GM12878 (cell line): Measurements from ENCODE around the gene HTR6.

Source experiments
- TAF1 ChIP-seq: IDR thresholded peaks from 2 replicates; pipeline ENCODE4 v1.6.1; 2011; ENCODE audit warnings: mild to moderate bottlenecking, low read depth, low read length, borderline replicate concordance
- TF ChIP-seq, protein P1 (sequence below), 3 experiments: IDR thresholded peaks in 2 of 3; conservative IDR thresholded peaks in 1 of 3; 2 replicates each; pipeline ENCODE4 v1.5.1; 2011; ENCODE audit warnings: low read depth in 3 of 3, low read length in 3 of 3, mild to moderate bottlenecking in 3 of 3, control low read depth in 2 of 3, moderate library complexity in 2 of 3, inconsistent platforms in 1 of 3, mixed read lengths in 1 of 3; ENCODE audit not compliant: control insufficient read depth in 2 of 3, insufficient read depth in 1 of 3; ENCODE audit errors: extremely low read depth in 1 of 3

DNA sequence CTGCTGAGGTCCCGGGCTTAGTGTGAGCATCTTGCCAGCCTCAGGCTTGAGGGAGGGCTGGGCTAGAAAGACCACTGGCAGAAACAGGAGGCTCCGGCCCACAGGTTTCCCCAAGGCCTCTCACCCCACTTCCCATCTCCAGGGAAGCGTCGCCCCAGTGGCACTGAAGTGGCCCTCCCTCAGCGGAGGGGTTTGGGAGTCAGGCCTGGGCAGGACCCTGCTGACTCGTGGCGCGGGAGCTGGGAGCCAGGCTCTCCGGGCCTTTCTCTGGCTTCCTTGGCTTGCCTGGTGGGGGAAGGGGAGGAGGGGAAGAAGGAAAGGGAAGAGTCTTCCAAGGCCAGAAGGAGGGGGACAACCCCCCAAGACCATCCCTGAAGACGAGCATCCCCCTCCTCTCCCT is 7.2 kb upstream of the HTR6 start:
- TF ChIP-seq, protein P1, sequence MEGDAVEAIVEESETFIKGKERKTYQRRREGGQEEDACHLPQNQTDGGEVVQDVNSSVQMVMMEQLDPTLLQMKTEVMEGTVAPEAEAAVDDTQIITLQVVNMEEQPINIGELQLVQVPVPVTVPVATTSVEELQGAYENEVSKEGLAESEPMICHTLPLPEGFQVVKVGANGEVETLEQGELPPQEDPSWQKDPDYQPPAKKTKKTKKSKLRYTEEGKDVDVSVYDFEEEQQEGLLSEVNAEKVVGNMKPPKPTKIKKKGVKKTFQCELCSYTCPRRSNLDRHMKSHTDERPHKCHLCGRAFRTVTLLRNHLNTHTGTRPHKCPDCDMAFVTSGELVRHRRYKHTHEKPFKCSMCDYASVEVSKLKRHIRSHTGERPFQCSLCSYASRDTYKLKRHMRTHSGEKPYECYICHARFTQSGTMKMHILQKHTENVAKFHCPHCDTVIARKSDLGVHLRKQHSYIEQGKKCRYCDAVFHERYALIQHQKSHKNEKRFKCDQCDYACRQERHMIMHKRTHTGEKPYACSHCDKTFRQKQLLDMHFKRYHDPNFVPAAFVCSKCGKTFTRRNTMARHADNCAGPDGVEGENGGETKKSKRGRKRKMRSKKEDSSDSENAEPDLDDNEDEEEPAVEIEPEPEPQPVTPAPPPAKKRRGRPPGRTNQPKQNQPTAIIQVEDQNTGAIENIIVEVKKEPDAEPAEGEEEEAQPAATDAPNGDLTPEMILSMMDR (IDR thresholded peaks at IDR 0.05 in 2 of 3, conservative IDR thresholded peaks at IDR 0.05 in 1 of 3; ENCODE audit: control insufficient read depth in 2 of 3, extremely low read depth in 1 of 3, insufficient read depth in 1 of 3, low read depth in 3 of 3, low read length in 3 of 3) = no peak
- no peak for TF ChIP-seq TAF1
